ENCODE measurements around the gene GCGR.

GRCh38 chr17:81814748-81815645 is 11.0 kb downstream of the GCGR start:
- TF ChIP-seq CTCF (conservative IDR thresholded peaks at IDR 0.05; ENCODE audit: low read length) (no peak), EZH2phosphoT487 (IDR thresholded peaks at IDR 0.05; ENCODE audit: borderline replicate concordance, low read depth, low read length) (no peak)

All from OCI-LY7 (cell line).